ENCODE measurements around the gene PSMD9.
"Not testable (repeated sequence)": the region's sequence is repeated elsewhere in the genome, so short reads cannot be mapped to it uniquely, and the experiment has no call there.

Gene PSMD9

DNA sequence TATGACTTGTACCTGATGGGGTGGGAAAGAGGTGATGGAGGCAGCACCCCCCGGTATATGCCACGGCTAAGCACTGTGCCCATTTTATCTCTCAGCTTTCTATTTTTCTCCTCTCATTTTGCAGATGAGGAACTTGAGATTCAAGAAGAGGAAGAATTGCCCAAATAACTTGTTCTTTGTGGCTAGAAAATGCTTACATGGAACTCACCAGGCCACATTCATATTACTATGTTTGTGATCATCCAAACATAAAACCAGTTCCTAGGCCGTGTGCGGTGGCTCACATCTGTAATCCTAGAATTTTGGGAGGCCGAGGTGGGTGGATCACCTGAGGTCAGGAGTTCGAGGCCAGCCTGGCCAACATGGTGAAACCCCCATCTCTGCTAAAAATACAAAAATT lies 14.5 kb upstream of the PSMD9 start:
- DNase-seq = no peak

DNA sequence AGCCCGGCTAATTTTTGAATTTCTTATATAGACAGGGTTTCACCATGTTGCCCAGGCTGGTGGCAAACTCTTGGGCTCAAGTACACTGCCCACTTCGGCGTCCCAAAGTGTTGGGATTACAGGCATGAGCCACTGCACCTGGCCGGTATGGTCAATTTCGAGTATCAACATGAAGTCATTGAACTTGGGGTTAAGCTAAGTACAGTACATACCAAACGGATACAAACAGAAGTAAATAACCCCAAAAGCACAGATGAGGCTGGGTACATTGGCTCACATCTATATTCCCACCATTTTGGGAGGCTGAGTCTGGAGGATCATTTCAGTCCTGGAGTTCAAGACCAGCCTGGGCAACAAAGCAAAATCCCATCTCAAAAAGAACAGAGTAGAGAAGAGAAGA lies 13.0 kb upstream of the PSMD9 start:
- DNase-seq = no peak

DNA sequence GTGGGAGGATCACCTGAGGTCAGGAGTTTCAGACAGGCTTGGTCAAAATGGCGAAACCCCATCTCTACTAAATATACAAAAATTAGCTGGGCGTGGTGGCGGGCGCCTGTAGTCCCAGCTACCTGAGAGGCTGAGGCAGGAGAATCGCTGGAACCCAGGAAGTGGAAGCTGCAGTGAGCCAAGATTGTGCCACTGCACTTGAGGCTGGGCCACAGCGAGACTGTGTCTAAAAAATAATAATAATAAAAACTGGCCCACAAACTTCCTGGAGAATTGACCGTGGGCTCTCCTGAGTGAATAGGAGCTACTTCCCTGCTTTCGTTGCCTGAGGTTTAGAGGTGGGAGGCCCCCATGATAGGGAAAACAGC lies 12.5 kb upstream of the PSMD9 start:
- DNase-seq = not testable (repeated sequence)

DNA sequence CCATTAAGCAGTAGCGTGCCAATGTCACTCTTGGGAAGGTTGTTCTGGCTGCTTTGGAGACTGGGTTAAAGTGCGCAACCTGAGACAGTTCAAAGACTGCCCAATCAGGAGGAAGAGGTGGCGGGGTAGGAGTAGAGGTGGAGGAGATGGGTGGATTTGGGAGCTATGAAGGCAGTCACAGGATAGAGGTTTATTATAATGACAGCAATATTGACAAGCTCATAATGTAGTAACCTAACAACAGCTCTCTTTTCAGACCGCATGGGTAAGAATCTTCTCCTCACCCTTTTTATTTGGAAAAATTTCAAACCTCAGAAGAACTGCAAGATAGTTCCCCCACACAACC lies 5.3 kb upstream of the PSMD9 start:
- no peak for DNase-seq

DNA sequence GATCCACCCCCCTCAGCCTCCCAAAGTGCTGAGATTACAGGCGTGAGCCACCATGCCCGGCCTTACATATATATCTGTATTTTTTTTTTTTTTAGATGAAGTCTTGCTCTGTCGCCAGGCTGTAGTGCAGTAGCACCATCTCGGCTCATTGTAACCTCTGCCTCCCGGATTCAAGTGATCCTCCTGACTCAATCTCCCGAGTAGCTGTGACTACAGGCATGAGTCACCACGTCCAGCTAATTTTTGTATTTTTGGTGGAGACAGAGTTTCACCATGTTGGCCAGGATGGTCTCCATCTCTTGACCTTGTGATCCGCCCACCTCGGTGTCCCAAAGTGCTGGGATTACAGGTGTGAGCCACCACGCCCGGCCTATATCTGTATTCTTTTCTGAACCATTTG lies 3.5 kb upstream of the PSMD9 start:
- DNase-seq = not testable (repeated sequence)

DNA sequence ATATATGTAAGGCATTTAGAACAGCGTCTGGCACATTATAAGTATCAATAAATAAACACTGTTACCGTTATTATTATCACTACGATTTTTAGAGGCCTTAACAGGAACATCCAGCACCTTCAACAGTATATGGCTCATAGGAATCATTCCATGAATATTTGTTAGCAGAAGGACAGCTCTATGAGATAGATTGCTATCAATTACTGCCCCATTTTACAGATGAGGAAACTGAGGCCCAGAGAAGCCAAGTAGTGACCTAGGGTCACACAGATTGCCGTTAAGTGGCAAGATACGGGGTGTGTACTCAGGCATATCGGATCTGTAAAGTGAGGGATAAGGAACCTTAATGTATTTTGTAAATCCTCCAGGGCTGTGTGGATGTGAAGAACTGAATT lies 510 bp upstream of the PSMD9 start:
- DNase-seq = no peak

DNA sequence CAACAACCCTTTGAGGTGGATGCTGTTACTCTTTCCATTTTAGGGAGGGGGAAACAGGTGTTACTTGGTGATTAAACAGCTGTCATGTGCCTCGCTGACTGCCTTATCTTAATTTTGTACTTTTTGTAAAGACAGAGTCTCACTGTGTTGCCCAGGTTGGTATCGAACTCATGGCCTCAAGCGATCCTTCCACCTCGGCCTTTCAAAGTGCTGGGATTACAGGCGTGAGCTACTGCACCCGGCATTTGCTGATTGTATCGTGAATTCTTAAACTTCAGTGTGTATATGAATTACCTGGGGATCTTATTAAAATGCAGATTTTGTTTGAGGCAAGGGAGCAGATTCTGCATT lies 659 bp downstream of the PSMD9 start:
- no peak for DNase-seq

DNA sequence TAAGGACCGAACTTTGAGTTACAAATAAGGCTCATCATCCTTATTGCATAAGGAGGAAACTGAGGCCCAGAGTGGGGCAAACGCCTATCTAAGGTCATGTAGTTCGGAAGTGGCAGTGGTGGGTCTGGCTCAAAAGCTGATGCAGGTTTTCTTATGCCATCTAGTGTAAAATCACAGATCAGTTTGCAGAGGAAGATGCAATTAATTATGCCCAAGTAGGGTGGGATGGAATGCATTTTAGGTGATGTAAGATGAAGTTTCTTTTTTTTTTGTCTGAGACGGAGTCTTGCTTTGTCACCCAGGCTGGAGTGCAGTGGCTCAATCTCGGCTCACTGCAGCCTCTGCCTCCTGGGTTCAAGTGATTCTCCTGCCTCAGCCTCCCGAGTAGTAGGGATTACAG lies 1.1 kb downstream of the PSMD9 start:
- DNase-seq = not testable (repeated sequence)

DNA sequence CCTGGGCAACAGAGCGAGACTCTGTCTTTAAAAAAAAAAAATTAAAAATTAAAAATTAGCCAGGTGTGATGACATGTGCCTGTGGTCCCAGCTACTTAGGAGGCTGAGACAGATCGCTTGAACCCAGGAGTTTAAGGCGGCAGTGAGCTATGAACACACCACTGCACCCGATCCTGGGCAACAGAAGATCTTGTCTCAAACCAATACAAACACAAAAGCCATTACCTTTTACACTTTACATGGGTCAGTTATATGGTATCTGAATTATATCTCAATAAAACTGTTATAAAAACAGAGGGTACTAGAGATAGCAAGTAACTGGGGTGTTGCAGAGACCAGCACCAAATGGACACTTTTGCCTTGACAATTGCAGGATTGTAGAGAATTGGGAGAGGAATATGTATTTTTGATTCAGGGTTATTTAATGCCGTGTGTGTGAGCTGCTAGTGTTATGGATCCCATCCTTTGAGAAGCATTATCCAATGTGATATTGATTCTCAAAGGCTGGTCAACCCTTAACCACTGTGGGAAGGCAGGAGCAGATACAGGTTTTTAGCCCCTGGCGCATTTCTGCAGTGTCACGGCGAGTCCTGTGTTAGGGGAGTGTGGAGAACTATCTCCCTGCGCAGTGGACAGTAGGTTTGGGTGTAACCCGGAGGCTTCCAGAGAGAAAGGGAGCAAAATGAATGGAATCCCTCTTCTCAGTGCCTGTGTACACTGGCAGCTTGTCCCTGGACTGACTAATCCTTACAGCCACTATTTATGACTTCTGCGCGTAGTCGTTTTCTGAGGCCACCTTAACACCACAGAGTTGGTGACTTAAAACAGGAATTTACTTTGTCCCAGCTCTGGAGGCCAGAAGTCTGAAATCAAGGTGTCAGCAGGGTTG lies 4.3 kb downstream of the PSMD9 start:
- DNase-seq = no peak

DNA sequence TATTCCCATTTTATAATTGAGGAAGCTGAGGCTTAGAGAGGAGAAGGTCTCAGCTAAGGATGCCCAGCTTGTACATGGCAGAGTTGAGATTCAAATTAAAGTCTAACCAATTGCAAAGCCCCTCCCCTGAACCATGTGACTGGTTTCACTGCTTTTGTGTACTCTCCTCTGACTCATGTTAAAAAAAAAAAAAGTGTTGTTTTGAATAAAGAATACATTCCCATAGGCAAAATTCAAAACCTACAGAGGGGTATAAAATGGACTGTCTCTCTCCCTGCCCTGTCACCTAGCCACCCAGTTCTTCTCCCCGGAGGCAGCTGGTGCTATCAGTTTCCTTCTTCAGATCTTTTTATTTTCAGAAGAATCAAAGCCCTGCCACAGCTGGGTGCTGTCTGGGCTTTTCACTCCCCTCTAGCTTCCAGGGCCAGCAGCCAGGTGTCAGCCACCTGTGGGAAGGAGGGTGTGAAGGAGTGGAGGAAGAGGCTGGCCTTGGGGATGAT lies 5.4 kb downstream of the PSMD9 start:
- DNase-seq = no peak

DNA sequence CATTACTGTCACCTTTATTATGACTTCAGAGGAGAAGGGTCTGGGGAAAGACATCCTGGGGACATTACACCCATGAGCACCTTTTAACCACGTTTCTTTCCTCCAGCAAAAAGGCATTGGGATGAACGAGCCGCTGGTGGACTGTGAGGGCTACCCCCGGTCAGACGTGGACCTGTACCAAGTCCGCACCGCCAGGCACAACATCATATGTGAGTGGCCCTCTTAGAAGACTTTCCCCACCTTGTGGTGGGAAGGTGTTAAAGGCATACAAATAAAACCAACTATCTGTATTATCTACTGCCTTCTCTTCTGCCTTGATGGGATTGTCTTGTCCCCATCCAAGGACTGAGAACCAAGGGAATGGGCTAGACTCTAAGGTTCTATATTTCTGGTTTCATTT lies 6.0 kb downstream of the PSMD9 start:
- DNase-seq = no peak

DNA sequence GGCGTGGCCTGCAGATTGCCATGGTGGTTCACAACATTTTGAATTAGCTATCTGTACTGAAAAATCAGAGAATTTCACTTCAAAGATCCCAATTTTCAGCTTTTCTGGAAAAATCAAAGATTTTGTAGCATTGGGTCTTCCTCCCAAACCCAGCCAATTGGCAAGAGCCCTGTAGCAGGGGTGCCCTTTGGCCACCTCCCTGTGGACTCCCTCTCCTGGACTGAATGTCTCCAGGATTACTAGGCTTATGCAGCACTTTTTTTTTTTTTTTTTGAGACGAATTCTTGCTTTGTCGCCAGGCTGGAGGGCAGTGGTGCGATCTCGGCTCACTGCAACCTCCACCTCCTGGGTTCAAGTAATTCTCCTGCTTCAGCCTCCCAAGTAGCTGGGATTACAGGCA lies 9.7 kb downstream of the PSMD9 start:
- no peak for DNase-seq

DNA sequence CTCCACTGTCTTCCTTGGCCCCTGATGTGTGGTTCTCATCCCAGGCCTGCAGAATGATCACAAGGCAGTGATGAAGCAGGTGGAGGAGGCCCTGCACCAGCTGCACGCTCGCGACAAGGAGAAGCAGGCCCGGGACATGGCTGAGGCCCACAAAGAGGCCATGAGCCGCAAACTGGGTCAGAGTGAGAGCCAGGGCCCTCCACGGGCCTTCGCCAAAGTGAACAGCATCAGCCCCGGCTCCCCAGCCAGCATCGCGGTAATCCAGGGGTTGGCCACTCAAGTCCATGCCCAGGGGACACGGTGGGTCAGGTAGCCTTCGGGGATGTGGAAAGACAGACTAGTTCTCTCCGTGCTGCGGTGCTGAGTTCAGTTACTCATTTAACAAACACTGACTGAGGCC lies 11.0 kb downstream of the PSMD9 start:
- DNase-seq = no peak

DNA sequence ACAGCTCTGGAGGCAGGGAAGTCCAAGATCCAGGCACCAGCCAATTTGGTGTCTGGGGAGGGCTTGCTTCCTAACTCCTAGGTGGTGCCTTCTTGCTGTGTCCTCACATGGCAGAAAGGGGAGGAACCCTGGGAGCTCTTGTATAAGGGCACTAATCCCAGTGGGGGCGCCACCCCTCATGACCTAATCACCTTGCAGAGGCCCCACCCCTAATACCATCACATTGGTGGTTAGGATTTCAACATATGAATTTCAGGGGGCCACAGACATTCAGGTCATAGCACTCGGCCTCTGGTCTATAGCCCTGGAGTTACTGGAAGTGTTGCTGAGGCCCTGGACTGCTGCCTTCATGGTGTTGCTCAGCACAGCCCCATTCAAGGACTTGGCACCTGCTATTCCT lies 14.6 kb downstream of the PSMD9 start:
- DNase-seq = no peak

DNA sequence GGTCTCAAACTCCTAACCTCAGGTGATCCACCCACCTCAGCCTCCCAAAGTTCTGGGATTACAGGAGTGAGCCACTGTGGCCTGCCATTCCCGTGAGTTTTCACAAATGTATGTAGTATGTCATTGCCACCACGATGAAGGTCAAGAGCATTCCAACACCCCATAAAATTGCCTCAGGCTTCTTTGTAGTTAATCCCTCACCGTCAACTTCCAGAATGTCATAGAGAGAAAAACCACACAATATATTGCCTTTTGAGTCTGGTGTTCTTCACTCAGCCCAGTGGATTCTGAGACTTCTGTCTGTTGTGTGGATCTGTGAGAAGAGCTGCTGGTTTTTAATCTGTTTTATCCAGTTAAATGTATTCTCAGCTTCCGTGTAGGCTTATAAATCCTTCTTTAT lies 17.2 kb downstream of the PSMD9 start:
- DNase-seq = no peak

DNA sequence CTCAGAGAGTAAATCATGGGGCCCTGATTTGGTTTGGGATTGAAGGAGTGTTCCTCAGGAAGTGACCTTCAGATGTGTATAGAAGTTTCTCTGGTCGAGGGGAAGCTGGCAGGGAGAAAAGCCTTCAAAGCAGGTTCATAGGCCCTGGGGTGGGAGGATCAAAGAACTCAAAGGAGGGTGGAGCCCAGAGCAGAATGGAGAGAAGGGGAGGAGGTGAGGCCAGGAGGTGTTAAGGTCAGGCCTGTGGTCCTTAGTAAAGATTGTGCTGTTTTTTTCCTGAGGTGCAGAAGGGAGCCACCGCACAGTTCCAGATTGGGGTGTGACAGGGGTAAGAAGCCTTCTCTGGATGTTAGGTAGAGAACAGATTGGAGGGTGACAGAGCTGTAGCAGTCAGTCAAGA lies 20.1 kb downstream of the PSMD9 start:
- no peak for DNase-seq

DNA sequence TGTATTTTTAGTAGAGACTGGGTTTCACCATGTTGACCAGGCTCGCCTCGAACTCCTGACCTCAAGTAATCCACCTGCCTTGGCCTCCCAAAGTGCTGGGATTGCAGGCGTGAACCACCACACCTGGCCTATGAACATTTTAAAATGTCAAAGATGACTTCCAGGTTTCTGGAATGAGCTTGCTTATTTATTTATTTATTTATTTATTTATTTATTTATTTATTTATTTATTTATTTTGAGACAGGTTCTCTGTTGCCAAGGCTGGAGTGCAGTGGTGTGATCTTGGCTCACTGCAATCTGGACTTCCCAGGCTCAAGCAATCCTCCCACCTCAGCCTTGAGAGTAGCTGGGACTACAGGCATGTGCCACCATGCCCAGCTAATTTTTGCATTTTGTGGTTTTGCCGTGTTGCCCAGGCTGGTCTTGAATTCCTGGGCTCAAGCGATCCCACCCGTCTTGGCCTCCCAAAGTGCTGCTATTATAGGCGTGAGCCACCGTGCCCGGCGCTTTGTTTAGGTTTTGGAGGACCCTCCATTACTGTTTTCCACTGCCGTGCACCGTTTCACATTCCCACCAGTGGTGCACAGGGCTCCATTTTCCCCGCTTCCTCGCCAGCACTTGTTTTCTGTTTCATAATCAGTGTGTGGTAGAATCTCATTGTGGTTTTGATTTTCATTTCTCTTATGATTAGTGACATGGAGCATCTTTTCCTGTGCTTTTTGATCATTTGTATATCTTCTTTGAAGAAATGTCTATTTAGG lies 23.4 kb downstream of the PSMD9 start:
- no peak for DNase-seq

DNA sequence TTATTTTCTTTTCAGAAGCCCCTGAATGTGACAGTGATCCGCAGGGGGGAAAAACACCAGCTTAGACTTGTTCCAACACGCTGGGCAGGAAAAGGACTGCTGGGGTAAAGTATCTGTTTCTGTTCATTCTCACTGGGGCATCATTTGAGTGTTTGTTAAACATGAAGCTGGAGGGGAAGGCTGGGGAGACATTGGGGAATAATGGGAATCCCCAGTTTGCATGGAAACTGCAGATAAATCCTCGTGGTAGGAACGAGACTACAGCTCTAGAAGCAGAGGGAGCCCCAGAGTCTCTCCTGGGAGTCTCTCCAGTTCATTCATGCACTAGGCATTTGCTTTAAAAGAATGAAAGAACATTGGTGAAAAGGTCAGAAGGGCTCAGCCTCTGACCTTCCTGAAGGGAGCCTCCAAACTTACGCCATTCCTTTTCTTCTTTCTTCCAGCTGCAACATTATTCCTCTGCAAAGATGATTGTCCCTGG lies 27.3 kb downstream of the PSMD9 start:
- DNase-seq = no peak

DNA sequence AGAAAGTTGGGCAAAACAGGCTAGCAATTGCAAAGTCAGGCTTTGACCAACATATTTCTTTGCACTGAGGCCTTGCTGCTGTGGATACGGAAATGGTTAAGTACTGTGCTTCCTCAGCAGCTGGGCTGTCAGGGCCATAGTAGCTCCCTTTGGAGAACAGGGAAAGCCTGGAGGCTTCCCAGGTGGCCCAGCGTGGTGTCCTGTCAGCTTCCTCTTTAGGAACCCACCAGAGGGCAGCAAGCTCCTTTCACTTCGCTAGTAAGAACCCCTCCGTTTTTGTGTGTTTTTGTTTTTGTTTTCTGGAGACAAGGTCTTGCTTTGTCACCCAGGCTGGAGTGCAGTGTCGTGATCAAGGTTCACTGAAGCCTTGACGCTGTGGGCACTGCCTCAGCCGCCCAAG lies 28.1 kb downstream of the PSMD9 start:
- DNase-seq = no peak

DNA sequence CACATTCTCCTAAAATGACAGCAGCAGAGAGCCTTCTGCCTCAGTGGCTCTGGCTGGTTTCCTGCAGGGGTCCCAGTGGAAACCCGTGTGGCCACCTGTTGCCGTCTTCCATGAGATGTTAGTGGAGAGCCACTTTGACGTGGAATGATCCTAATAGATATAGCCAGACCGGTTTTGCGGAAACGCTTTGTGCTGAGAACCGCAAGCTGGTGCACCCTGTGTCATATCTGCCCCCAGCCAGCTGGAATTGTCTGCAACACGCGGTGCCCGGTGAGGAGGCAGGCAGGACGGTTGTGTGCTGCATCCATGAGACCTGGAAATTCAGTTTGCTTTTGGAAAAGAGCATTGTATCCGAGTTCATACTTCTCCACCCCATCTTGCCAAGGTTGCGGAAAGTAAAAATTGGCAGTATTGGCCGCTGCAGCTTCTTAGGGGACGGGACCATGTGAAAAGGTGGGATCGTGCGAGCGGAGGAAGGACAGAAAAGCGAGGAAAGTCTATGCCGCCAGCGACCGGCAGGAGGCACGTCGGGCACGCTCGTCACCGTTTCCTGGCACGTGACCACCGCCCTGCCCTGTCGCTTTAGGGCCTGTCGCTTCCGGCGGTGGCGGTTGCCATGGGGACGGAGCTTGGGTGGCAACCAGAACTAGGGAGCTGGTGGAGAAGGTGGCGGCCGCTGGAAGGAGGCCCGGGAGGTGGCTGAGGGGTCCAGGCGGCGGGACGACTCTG lies 29.5 kb downstream of the PSMD9 start, which contains the start of gene CFAP251:
Gene CFAP251, plus strand, starts transcription at position 643 of the 729 bp plus-strand sequence. CDS start 2,714 bp downstream, outside the sequence.
- DNase-seq = no peak

DNA sequence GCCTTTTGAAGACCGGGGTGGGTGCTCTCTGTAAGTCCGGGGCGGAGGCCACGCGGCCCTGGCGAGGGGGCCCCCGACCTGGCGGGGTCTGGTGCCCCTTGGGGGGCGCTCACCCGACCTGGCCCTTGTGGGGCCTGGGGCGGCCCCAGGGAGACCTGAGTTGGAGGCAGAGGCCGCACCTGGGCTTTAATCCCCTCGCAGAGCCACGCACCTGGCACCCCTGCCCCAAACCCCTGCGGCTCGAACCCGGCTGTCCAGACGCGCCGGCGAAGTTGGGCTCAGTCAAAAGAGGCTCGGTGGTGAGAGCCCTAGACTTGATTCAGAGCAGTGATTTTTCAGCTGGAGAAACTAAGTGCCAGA lies 30.1 kb downstream of the PSMD9 start:
- DNase-seq = no peak

DNA sequence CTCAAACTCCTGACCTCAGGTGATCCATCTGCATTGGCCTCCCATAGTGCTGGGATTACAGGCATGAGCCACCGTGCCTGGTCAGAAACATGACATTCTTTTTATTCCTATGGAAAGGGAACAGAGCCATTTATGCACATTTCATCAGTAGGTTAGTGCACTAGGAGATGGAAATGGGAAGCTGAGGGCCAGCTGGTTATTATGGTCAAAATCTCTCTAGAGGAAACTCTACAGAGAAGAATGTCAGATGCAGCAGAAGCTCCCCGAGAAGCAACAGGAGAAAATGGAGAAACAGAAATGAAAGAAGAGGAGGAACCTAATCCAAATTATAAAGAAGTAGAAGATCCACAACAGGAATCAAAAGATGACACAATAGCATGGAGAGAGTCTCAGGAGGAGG lies 32.5 kb downstream of the PSMD9 start:
- no peak for DNase-seq

DNA sequence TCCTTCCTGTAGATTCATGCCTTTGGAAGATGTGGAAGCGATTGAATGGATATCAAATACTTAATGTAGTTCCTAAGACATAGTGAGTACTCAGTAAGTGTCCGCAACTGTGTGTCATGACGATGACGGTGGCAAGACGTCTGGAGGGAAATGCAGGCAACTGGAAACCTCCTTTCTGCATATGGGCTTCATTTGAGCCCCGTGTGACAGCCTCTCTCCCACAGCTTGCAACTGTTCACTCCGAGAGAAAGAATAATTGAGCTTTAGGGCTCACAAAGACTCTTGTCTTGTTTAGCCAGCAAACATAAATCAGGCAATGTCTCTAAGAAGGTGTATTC lies 36.7 kb downstream of the PSMD9 start:
- no peak for DNase-seq
